Right renal pelvis (tissue), 4 donors: ENCODE results near the gene TOMM70. TPM values are rescaled to one million over a fixed set of nuclear protein-coding genes. Genes with fewer than 3 reads are reported as not detected.

Experiments
- DNase-seq, 4 donors: peaks; one replicate each; pipeline ENCODE4 v3.0.0-alpha.2; 2013; ENCODE audit warnings: low read depth in 4 of 4, low spot score in 3 of 4, missing footprints in 1 of 4
- polyA plus RNA-seq, 4 donors: library from polyadenylated mRNA; unstranded; fragments of 120-200 nt; gene quantifications; one replicate each; pipeline ENCODE4 v1.2.1, GENCODE V29; 2013; ENCODE audit not compliant: insufficient read length in 4 of 4

Gene TOMM70
- polyA plus RNA-seq, 4 donors: 65.4 to 81.2 (median 77.2) TPM

DNA sequence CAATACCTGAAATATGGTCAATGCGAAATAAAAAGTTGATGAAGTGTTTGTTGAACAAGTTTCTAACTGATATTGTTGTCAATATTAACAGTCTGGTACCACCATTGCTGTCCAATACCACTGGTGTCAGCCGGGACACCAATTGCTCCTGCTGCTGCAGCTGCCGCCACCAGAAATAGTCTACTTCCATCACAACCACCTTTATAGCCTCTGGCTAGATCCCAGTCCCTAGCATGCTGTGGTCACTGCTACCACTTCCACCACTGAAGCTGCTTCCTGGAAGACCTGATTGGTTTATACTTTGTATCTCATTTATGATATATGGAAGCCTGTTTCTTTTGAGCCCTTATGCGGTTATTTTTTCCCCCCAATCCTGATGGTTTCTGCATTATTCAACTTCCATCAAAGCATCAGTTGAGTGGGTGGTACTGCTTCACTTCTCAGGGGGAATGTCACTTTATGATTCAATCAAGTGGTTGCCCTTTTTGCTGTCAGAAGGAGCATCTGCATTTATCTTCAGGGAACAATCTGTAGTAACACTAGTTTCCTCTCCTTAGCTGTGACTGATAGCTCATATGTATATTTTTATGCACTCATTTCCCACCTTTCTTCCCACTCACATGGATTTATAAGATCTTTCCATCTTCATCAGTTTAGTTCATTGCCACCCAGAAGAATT lies 12.2 kb upstream of the TOMM70 start:
- no peak for DNase-seq

- DNase-seq: no peak
These were observed 10.4 kb upstream of the TOMM70 start for GRCh38 chr3:100411091-100411982.

- no peak for DNase-seq
These were observed 7.2 kb upstream of the TOMM70 start for GRCh38 chr3:100407977-100408532.

DNA sequence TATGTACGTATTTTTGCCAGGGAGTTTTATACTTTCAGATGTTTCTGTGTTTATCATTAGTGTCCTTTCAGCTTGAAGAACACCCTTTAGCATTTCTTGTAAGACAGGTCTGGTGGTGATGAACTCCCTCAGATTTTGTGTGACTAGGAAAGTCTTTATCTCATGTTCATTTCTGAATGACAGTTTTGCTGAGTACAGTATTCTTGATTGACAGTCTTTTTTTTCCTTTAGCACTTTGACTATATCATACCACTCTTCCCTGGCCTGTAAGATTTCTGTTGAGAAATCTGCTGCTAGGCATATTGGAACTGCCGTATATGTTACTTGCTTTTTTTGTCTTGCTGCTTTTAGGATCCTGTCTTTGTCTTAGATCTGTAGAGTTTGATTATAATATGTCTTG lies 6.3 kb upstream of the TOMM70 start:
- DNase-seq: no peak

DNA sequence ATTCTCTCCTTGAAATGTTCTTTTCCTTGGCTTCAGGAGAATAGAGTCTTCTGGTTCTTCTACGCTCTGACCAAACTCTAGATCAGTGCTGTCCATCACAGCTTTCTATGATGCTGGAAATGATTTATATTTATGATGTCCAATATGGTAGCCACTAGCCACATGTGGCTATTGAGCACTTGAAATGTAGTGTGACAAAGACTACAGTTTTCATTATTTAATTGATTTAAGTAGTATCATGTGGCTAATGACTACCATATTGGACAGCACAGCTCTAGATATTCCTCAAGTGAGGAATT lies 3.3 kb upstream of the TOMM70 start:
- DNase-seq: no peak

DNA sequence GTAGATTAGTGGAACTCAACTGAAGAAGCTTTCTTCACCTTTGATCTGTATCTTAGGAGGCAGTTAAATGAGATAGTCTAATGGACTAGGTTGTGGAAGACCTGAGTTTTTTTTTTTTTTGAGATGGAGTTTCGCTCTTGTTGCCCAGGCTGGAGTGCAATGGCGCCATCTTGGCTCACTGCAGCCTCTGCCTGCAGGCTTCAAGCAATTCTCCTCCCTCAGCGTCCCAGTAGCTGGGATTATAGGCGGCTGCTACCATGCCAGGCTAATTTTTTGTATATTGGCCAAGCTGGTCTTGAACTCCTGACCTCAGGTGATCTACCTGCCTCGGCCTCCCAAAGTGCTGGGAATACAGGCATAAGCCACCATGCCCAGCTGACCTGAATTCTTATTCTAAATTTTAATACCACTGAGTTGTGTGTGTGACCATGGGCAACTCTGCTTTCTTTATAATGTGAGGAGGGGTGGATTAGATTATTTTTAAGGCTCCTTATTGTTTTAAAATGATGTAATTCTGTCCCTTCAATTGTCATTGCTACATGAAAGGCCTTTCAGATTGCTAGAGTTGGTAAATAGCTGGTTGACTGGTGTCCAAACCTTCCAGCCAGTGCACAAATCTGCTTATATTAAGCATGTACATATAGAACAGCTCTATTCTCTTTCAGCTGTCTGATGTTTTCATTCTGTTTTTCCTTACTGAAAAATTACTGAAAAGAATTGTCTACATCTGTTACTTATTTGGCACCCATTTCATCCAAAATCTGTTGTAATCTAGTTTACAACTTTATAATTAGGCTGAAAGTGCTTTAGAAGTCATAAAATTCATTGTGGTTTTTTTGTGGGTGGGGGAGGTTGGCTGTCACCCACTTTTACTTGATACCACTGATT lies 2.7 kb upstream of the TOMM70 start:
- DNase-seq: no peak

DNA sequence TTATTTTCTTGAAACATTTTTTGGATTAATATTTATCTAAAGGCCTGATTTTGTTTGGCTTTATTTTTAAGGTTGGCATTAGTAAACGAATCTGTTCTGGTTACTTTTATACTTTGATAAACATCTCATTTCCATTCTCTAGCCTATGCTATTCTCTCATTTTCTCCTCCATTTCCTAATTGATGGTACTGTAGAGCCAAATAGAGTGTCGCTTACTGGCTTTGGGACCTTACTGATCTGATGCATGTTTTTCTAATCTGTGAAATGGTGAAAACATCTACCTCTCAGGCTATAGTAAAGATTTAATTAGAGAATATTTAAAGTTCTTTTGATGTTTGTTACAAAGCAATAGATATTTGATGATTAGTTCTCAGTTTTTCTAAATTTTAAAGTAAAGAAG lies 2.0 kb upstream of the TOMM70 start:
- DNase-seq: no peak

DNA sequence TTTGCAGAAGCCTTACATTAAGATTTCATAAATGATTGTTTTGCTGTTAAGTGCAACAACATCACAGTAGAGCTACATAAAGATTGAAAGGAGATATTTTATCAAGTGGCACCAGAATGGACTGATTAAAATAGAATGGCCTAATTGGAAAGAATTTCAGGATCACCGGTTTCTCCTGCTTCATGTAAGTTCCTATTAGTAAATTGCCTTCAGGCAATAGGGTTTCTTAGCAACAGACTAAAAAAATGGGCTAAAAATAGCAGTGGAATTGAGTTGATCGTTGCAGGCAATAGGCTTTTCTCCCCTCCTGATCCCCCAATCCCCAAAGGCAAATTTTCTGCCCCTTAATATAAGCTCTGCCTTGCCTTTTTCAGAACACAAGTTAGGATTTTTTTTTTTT lies 1.4 kb upstream of the TOMM70 start:
- DNase-seq: peak in 2 of 4 donors; percentile 26 to 31

DNA sequence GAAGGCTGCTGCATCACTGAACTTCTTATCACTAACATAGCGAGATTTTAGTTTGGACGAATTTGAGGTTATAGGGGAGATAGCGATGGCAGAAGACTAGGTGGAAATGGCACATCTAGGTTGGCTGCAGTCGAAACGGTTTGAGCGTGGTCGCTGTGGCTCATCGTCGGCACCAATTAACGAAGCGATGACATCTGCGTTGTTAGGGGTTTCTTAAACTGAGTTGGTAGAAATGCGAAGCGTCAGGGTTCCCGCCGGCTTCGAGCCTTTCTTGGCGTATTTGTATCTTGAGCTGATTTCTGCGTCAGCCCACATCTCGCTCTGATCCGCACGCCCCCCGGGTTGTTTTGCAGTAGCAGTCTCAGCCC lies 769 bp upstream of the TOMM70 start:
- peak in 1 of 4 donors; percentile 24 for DNase-seq

DNA sequence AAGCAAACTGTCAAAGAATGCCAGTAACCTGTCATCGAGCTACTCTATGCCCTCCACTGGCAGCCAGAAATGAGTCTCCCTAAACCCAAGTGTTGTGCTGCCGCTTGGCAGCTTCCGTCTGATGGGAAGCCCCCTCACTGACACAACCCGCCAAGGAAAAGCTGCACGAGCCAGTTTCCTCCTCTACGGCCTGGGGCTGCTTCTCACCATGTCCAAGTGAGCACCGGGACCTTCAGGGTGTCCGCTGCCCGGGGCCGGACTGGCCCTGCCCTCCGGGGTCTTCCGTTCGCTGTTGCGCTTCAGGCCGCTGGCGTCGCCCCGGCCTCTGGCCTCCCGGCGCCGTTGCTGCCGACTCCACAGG lies 490 bp downstream of the TOMM70 start:
- no peak for DNase-seq

GRCh38 chr3:100399341-100400071 lies 1.4 kb downstream of the TOMM70 start:
- no peak for DNase-seq

GRCh38 chr3:100396967-100397366 lies 3.9 kb downstream of the TOMM70 start:
- DNase-seq: no peak

DNA sequence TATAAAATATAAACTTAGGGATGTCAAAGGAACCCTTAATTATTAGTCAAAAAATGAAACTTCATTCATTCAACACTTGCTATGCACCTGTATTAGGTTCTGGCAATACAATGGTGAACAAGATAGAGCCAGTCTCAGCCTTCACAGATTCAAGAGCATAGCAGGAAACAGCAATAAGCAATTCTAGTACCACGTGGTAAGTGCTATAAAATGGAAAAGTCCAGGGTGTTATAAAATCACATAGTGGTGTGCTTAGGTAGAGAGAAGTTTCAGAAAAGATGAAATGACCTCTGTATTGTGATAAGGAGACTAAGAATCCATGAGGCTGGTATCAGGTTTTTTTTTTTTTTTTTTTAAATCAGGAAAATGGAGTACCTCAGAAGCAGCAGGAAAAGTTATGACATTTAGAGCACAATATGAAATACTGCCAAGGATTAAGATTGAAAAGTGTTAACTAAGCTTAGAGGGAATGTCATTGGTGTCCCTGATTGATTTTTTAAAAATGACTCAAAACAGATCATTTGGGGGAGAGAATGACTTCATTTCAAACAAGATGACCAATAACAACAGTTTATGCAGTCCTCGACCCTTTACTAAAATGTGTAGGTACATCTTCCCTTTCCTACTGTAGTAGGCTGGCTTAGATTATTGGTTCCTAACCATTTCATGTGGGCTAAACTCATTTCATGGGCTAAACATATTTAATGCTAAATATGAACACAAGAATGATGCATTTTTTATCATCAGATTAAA lies 5.0 kb downstream of the TOMM70 start:
- no peak for DNase-seq

DNA sequence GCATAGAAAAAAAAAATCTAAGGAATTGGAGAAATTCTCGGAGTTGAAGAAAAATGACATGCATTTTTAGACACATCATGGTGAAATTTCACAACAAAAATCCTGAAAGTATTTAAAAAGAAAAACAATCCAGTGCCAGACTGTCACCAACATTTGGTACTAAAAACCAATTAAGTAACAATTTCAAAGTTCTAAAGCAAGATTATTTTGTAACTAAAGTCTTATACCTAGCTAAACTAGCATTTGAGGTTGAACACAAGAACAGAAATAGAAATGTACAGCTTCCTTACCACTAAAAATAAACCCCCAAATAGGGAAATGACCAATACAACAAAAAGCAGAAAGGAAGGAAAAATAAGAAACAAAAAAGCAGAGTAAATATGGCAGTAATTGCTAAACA lies 11.9 kb downstream of the TOMM70 start:
- DNase-seq: no peak

DNA sequence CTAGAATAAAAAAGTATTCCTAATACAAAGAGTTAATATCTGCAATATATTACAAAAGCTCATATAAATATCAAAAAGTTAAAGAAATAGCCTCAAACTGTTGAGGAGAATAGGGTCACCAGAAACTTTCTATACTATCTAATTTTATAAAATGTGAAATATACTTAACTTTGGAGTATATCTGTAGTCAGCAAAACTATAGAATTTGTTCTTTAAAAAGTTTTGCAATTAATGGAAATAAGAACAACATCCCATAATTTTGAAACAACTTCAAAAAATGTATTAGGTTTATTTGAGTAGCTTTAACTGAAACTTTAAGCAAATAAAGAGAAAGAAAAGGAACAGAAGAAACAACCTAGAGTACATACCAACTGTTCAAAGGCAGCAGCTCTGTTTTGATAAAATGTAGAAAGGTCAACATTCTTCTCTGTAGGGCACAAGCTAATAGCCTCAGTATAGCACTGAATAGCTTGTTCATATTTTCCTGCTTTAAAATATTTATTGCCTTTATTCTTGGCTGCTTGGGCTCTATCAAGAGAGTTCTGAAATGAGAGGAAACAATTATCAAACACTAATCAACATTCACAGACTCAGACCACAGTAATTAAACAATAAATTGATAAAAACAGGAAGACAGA lies 14.3 kb downstream of the TOMM70 start:
- no peak for DNase-seq

- DNase-seq: no peak
These were observed 16.0 kb downstream of the TOMM70 start for GRCh38 chr3:100384733-100385525.

DNA sequence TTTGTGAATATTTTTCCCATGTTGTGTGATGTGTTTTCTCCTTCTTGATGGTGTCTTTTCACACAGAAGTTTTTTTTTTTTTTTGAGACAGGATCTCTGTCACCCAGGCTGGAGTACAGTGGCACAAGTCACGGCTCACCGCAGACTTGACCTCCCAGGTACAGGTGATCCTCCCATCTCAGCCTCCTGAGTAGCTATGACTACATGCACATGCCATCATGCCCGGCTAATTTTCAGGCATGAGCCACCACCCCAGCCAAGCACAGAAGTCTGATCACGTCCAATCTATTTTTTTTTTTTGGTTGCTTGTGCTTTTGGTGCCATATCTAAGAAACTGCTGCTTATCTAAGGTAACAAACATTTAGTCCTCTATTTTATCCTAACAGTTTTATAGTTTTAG lies 24.6 kb downstream of the TOMM70 start:
- DNase-seq: no peak

- no peak for DNase-seq
These were observed 26.4 kb downstream of the TOMM70 start for GRCh38 chr3:100374521-100374920.
